ENCODE results near the gene TXNIP. TPM values are rescaled to one million over a fixed set of nuclear protein-coding genes. Genes with fewer than 3 reads are reported as not detected.

The TXNIP gene
- polyA plus RNA-seq, 1 of the 3 experiments (the other 2 are of a cell fraction): 44.6 TPM

- Histone ChIP-seq H4K20me1 (ENCODE audit: insufficient read depth) (no peaks in the 10 kb centered on the region; the same call in 1 of the 2 replicates), H3K9me3 (no peaks in the 10 kb centered on the region), H2AFZ (ENCODE audit: low read depth) (no peak overlapping the region; the same call in 1 of the 2 replicates), H3K36me3 (replicated peaks in 1 of 2; ENCODE audit: control insufficient read depth in 1 of 2, insufficient read depth in 2 of 2, low read length in 1 of 2) (peaks cover 4% of the 10 kb centered on the region in 2 experiments), H3K4me2 (peak overlapping the region; percentile 78), H3K4me3 (ENCODE audit: low read depth in 2 of 2, low read length in 1 of 2) (peak overlapping the region; percentile 62 to 74), H3K27ac (ENCODE audit: low read depth in 2 of 2, low read length in 1 of 2) (peak overlapping the region; percentile 82 to 99), H3K9ac (peak overlapping the region; percentile 73), H3K4me1 (ENCODE audit: control insufficient read depth in 1 of 2, insufficient read depth in 2 of 2, low read depth in 1 of 2, low read length in 1 of 2) (peaks cover 25 to 43% of the 10 kb centered on the region in 2 experiments; a peak in 3 of 4 replicates), H3K9me2 (no peaks in the 10 kb centered on the region), H3K27me3 (ENCODE audit: insufficient read depth) (no peaks in the 10 kb centered on the region), H3K79me2 (ENCODE audit: insufficient read depth) (peaks cover 61% of the 10 kb centered on the region), H3F3A (replicated peaks; ENCODE audit: insufficient read depth) (peaks cover 24% of the 10 kb centered on the region)
- TF ChIP-seq NRF1 (IDR thresholded peaks at IDR 0.05; ENCODE audit: low read depth, low read length) (no peak), ELF1 (IDR thresholded peaks at IDR 0.05) (no peak), REST (IDR thresholded peaks at IDR 0.05; ENCODE audit: low read depth, low read length) (no peak)
- DNase-seq: no peak
- POLR2A ChIA-PET: no interaction called here
- CTCF ChIA-PET: interaction anchor here (4.1 kb wide), 1 partner anchor 64 kb away, joined by 17 read pairs; no protein-coding TSS in a partner anchor
Observed at GRCh38 chr1:145956361-145956760, 40.0 kb downstream of the TXNIP start.

DNA sequence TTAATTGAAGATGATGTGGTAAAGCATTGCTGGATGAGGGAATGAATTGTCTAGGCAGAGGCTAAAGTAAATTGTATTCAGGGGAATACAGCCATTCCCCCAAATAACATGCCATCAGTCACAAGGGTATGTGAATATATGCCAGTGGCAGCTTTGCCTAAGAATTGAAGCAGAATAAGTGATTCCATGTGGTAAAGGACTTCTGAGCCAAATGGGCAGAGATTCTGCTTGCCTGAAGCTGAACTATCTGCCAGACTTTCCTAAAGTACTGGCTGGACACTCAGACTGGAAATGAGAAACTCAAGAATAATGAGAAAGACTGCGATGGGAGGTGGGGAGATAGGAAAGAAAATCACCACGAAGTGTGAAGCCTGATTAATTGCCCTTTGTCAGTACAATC, 40.9 kb downstream of the TXNIP start:
- peak overlapping the region; percentile 73; the same call in 1 of the 2 replicates for H3K9ac ChIP-seq

More for the DNA sequence above, 40.9 kb downstream of the TXNIP start:
- DNase-seq: no peak
- no peak for TF ChIP-seq JUND (IDR thresholded peaks at IDR 0.05)
- no peak for TF ChIP-seq ELF1 (IDR thresholded peaks at IDR 0.05)
- TF ChIP-seq REST (IDR thresholded peaks at IDR 0.05; ENCODE audit: low read depth, low read length): no peak
- no peak for TF ChIP-seq EP300 (IDR thresholded peaks at IDR 0.05; ENCODE audit: borderline replicate concordance in 1 of 2, low read depth in 1 of 2, low read length in 1 of 2)
- no peak for TF ChIP-seq FOXJ3 (CRISPR knock-in tag; IDR thresholded peaks at IDR 0.05)
- TF ChIP-seq RCOR1 (IDR thresholded peaks at IDR 0.05; ENCODE audit: low read length): no peak
- TF ChIP-seq MAX (IDR thresholded peaks at IDR 0.05; ENCODE audit: low read depth): no peak
- TF ChIP-seq, protein P1, sequence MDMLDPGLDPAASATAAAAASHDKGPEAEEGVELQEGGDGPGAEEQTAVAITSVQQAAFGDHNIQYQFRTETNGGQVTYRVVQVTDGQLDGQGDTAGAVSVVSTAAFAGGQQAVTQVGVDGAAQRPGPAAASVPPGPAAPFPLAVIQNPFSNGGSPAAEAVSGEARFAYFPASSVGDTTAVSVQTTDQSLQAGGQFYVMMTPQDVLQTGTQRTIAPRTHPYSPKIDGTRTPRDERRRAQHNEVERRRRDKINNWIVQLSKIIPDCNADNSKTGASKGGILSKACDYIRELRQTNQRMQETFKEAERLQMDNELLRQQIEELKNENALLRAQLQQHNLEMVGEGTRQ (IDR thresholded peaks at IDR 0.05; ENCODE audit: borderline replicate concordance, low read depth, low read length): no peak
- TF ChIP-seq MXI1 (IDR thresholded peaks at IDR 0.05; ENCODE audit: low read depth, low read length): no peak
- TF ChIP-seq NFIC (IDR thresholded peaks at IDR 0.05; ENCODE audit: borderline replicate concordance): no peak
- TF ChIP-seq, protein P2, sequence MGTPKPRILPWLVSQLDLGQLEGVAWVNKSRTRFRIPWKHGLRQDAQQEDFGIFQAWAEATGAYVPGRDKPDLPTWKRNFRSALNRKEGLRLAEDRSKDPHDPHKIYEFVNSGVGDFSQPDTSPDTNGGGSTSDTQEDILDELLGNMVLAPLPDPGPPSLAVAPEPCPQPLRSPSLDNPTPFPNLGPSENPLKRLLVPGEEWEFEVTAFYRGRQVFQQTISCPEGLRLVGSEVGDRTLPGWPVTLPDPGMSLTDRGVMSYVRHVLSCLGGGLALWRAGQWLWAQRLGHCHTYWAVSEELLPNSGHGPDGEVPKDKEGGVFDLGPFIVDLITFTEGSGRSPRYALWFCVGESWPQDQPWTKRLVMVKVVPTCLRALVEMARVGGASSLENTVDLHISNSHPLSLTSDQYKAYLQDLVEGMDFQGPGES (IDR thresholded peaks at IDR 0.05; ENCODE audit: low read depth, low read length): no peak
- no peak for TF ChIP-seq SIN3A (IDR thresholded peaks at IDR 0.05; ENCODE audit: borderline replicate concordance, low read depth, low read length)
- Histone ChIP-seq H3K27me3 (ENCODE audit: insufficient read depth) (no peaks in the 10 kb centered on the region), H3K9me2 (no peaks in the 10 kb centered on the region), H2AFZ (ENCODE audit: low read depth) (no peak overlapping the region), H3K27ac (ENCODE audit: low read depth in 2 of 2, low read length in 1 of 2) (peak overlapping the region; percentile 82 to 99; a peak in 2 of 4 replicates), H3K9me3 (no peaks in the 10 kb centered on the region), H3K36me3 (replicated peaks in 1 of 2; ENCODE audit: control insufficient read depth in 1 of 2, insufficient read depth in 2 of 2, low read length in 1 of 2) (peaks cover 4% of the 10 kb centered on the region in 2 experiments), H3K79me2 (ENCODE audit: insufficient read depth) (peaks cover 70% of the 10 kb centered on the region), H4K20me1 (ENCODE audit: insufficient read depth) (no peaks in the 10 kb centered on the region; the same call in 1 of the 2 replicates), H3K4me3 (ENCODE audit: low read depth in 2 of 2, low read length in 1 of 2) (peak overlapping the region; percentile 62 to 74; a peak in 3 of 4 replicates), H3K4me2 (peak overlapping the region; percentile 78), H3F3A (replicated peaks; ENCODE audit: insufficient read depth) (peaks cover 24% of the 10 kb centered on the region), H3K4me1 (ENCODE audit: control insufficient read depth in 1 of 2, insufficient read depth in 2 of 2, low read depth in 1 of 2, low read length in 1 of 2) (peaks cover 21 to 37% of the 10 kb centered on the region in 2 experiments; a peak in 3 of 4 replicates)
- CTCF ChIA-PET: interaction anchor here (1.3 to 4.1 kb wide), 3 partner anchors 22 to 110 kb away, joined by 5 to 17 read pairs (median 6); partner anchors contain the start of gene NUDT17
- WGBS (ENCODE audit: low lambda C conversion rate): 81% methylated on average over 2 of the region's 2 CpGs
- POLR2A ChIA-PET: interaction anchor here (2.8 kb wide), 1 partner anchor 28 kb away, joined by 9 read pairs; the partner anchor contains the start of gene RBM8A
